Islet precursor cell (in vitro differentiated cells): ENCODE results near the gene ZHX3.

Experiments
- DNase-seq: peaks from one replicate; pipeline ENCODE4 v3.0.0-alpha.2; 2018

Gene ZHX3

DNA sequence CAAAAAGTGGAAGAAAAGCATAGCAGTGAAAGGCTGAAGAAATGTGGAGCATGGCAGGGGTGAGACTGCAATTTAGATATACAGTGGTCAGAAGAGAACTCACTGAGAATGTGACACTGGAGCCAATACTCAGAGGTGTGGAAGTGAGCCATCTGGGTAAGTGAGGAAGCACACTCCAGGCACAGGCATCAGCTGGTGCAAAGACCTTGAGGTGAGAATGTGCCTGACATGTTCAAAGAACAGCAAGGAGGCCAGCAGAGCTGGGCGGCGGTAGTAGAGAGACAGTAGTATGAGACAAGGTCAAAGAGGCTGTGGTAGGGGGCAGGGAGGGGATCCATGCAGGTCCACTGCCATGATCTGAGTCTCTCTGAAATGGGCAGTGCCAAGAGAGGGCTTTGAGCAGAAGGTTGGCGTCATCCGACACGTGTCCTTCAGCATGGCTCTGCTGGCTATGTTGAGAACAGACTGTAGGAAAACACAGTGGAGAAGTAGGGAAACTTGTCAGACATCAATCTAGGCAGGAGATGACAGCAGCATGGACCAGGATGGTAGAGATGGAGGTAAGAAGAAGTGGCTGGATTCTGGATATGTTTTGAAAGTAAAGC, 95.8 kb downstream of the ZHX3 start:
- no peak for DNase-seq

DNA sequence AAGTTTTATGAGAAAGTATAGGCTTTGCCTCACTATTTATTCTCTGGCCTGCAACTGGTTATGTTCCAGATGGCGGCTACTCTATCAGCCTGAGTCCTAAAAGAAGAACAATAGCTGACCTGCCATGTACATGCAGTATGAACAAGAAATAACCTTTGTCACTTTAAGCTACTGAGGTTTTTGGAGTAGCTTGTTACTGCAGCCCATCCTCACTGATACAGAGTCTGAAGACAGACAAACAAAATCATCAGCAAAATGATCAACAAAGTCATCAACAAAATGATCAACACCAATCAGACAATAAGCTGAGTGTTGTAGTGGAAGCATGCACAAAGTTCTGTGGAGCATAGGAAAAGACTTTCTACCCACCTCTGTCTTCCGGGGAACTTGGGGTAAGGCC, 97.7 kb downstream of the ZHX3 start:
- DNase-seq = no peak

DNA sequence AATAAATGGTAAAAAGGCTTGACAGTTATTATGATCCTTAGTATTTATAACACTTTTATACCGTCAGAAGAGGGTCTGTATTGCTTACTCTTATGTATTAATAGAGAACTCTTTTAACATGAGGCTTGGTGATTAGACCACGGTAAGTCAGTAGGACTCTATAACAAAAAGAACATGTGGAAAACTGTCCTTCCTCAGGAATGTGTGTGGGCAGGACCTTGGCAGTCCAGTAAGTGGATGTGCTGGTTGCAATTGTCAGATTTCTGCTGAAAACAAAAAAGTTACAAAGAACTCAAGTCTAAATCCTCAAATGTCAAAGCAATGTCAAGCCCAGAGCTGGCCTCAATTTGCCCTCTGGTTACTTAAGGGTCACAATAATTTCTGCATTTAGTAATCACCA, 99.1 kb downstream of the ZHX3 start:
- DNase-seq = no peak

DNA sequence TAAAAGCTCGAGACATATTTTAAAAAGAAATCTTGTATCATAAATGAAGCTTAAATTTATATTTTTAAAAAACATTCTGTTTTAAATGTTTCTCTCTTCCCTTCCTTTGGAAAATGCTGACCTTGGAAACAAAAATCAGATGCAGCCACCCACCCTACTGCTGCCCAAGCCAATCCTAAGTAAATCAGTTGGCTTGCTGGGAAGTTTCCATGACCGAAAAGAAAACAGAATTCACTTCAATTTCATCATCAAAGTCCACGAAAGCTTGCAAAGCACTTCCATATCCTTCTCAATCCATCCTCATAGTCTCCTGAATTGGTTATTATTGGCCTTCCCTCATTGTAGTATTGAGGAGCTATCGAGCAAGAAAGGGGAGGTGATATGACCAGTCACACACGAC, 100.1 kb downstream of the ZHX3 start:
- no peak for DNase-seq

DNA sequence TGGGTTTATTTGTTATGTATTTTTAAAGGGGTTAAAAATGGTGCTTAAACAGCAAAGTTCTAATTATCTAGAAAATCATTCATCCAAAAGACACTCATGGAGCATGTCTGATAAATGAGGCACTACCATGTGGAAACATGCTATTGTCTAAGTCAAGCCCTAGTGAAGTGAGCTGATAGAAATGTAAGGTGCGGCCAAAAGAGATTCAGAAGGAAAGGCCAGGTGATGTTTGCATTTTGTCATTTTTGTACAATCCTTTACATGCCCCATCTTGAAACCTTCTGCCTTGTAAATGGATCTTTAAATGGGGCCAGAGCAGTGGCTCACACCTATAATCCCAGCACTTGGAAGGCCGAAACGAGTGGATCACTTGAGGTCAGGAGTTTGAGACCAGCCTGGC, 102.9 kb downstream of the ZHX3 start:
- DNase-seq = no peak

DNA sequence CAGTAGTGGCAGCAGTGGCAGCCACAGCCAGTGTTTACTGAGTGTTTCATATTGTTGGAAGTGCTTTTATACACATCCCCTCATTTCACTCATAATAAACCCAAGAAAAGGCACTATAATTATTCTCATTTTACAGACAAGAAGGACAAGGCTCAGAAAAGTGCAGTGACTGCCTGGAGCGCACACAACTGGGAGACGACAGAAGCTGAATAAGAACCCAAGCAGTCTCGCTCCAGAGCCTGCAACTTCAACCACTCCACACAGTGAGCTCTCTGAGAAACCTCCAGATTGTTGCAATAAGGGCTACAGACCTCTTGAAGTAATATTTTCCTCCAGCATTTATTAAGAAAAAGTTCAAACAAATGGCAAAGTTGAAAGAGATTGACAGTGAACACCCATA, 103.3 kb downstream of the ZHX3 start:
- DNase-seq = no peak

DNA sequence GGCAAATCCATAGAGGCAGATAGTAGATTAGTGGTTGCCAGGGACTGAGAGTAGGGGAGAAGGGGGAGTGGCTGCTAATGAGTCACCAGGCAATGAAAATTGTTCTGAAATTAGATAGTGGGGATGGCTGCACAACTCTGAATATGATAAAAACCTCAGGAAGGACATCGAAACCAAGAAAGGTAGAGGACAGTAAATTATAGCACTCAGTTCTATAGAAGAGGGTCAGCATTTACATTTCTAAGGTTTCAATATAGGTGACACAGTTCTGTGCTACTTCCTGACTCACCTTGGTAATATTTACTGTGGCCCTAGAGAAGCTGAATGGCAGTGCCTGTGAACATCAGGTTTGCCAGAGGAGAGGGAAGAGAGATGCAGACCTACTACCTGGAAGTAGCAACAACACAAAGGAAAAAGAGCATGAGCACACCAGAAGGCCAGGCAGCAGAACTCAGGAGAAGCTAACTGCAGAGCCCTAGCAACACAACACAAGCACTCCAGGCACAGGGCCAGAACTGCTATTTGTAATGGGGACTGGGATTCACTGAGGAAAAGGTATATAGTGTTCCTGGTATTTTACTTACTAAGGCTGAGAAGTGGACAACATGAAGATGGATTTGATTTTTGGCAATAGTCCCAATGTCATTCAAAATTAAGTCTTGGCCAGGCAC, 104.2 kb downstream of the ZHX3 start:
- DNase-seq = no peak

DNA sequence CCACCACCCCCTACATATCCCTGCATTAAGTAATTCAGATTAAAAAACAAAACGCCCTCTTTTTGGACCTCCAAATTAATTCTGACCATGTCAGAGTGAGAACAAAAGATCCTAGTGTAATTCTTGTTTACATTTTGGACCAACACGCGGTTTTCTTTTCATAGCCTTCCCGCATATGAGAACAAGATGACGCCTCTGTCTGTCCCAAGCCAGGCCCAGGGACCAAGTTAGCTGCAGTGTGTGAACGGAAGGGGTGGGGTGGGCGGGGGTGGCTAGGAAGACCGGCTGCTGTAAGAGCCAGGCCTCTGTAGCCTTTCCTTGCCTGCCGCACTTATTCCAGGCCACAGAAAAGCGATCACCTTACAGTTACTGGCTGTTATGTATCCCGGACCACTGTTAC, 112.2 kb downstream of the ZHX3 start:
- DNase-seq = no peak

DNA sequence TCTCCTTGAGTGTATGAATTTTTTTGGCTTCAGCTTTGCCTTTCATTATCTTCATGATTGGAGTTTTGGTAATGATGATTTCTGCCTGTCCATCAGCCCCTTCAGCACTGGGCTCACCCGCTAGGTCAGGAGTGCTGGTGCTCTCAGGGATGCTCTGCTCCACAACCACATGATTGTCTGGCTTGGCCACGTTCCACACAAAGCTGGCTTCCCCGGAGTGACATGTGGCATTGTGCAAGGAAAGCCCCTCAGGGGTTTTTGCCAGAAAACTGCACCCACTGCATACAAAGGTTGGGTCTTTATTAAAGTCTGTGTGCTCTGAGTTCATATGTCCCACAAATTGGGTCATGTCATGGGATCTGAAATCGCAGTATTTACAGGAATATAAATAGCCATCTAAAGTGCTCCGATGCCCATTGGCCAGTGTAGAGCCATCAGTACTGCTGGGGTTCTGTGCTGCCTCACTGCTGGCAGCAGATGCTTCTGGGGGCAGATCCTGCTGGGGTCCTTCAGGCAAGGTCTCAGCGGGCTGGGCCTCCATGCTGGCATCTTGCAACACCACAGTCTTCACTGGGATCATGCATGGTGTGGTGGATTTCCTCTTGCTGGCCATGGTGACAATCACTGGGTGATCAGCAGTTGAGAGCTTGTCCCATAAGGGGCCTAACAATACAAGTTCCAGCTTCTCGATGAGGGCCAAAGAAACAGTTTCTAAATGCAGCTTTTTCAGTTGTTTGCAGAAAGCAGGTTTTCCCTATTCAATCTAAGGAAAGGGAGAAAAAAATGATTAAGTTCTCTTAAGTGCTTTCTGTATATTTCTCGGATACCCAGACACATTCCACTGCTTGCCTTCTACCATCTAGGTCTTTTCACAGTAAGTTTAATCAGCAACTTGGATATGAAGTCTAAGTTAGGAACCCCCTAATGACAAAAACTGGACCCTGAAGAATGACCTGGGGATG, 112.9 kb downstream of the ZHX3 start:
- no peak for DNase-seq

DNA sequence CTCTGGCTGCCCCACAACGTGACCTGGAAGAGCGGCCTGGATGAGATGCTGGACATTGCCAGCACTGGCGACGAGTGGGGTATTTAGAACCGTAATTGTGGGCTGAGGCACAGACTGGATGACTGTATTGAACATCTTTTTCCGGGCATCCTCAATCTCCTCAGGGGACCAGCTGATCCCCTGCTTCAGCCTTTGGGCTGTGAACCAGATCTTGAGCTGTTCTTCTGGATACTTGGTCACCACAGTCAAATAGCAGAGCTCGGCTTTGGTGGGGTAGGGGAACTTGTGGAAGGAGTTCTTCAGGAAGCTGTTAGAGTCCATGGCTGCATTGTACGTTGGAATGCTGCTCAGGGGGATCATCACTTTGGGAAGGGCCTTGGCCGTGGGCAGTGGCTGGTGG, 113.9 kb downstream of the ZHX3 start:
- DNase-seq = no peak

DNA sequence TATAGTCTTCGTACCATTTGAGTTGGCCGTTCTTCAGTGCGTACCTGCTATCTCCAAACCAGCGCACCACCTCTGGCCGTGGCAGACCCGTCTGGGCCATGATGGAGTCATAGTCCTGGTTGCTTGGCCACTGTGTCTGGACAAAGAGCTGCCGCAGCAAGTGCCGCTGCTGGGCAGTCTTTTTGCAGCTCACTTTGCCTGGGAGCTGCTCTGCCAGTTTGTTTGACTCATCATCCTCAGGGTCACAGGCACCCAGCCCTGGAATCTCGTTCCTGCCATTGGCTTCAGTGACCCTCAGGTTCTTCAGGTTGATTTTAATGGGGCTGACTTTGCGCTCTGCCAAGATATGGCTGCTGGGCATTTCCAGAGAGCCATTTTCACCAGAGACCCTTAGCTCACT, 115.1 kb downstream of the ZHX3 start:
- DNase-seq = no peak

DNA sequence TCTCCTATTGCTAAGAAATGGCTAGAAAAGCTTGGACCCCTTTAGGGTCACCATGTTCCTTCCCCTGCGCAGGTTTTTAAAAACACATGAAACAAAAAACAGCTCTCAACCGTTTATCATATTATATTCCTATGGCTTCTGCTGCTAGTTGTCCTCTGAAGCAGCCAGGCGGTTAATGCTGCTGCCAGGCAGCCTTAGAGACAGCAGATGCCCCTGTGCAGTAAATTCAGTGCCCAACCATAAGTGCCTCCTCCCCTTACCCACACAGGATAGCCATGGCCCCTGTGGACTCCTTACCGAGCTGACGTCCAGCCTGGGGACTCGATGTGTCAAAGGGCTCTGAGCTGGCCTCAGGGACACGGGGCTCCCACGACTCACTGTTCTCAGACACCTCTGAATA, 115.8 kb downstream of the ZHX3 start:
- DNase-seq = no peak

DNA sequence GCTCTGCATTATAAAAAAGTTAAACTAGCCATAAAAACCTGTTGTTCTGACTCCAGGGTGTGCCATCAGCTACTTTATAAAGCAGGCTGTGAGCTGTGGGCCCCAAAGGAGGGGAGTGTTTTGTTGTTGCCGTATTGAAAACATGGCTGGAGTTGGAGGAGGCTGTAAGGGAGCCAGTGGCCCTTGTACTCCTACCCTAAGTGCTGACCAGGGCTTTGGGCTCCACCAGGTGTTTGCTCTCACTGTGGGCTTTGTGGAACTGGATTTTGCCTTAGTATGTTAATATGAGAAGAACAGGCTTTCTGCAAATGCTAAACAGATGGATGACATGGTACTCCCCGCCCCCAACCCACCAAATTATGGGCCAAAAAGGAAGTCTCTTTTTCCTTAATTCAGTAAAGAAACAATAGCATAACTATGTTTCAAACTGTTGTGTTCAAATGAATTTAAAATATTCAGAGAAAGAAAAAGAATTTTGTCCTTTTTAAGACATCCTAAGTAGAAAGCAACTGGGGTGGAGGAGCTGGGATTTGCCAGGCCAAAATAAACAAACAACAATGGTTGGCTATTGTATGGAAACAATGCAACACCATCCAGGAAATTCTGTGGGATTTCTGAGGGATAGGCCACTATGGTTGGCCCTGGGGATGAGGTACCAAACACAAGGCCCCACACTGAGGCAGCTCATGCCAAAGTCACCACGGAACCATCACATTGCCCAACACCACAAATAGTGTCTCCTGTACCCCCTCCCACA, 116.9 kb downstream of the ZHX3 start:
- no peak for DNase-seq

DNA sequence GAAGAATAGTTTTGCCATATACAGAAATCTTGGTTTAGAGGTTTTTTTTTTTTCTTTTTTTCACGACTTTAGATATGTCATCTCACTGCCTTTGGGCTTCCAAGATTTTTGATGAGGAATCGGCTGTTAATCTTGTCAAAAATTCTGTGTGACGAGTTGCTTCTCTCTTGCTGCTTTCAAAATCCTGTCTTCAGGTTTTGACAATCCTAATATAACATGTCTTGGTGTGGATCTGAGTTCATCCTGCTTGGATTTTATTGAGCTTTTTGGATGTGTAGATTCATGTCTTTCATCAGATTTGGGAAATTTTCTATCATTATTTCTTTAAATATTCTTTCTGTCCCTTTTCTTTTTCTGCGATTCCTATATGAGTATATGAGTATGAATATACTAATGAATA, 119.1 kb downstream of the ZHX3 start:
- DNase-seq = no peak

DNA sequence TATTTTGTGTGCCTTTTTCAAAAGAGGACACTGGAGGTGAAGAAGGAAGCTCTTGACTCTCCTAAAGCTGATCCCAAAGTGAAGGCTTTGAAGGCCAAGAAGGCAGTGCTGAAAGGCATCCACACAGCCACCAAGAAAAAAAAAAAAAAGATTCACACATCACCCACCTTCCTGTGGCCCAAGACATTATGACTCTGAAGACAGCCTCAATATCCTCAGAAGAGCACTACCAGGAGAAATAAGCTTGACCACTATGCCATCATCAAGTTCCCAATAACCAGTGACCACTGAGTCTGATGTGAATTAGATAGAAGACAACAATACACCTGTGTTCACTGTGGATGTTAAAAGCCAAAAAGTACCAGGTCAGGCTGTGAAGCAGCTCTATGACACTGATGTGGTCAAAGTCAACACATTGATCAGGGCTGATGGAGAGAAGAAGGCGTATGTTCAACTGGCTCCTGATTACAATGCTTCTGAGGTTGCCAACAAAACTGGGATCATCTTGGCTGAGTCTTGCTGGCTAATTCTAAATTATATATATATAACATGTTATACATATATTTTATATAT, 120.8 kb downstream of the ZHX3 start:
- DNase-seq = no peak

DNA sequence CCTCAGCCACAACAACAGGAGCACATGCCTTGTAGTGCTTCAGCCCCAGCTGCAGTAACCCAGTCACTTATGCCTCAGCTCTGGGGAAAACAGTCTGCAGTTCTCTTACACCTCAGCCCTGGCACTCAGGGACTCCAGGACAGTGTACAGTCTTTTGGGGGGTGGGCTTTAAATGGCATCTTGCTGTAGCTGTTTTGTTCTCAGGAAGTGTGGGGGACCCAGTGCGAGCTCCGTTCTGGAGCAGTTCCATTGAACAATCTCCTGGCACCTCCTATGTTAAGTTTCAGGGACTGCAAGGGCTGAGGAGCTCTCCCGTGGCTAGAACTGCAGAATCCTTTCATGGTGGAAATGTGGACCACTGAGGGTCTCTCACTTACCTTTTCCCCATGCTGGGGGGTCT, 125.0 kb downstream of the ZHX3 start:
- no peak for DNase-seq

DNA sequence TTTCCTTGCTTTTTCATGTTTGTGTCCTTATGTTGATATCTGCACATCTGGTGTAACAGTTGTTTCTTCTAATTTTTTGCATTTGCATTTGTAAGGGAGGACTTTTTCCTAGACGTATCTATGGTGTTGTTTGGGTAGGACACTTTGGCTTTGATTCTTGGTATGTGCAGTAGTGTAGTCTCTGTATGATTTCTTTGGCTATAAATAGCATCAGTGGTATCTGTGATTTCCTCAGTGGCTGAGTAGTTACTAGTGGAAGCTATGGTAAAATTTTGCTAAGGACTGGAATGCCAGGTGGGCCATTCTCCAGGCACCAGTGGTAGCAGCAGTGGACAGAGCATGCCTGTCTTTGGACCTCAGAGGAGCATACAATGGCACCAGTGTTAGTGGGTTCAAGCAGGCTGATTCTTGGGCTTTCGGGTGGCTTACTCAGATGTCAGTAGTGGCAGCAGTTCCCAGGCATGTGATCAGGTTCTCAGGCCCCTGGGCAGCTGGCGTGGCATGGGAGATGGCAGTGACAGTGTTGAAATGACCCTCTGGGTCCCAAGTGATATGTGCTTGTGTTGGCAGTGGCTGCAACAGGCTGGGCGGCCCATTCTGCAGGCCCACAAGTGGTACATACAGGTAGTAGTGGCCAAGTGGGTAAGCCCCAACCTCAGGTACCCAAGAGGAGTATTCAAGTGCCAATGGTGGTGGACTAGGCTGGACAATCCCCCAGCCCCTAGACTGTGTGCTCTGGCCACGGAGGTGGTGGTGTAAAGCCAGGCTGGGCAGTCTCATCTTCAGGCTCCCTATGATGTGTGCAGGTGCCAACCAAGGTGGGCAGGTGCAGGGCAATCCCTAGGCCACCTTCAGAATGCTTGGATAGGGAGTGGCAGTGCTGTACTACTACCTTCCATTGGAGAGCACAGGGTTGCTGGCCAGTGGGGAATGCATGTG, 125.7 kb downstream of the ZHX3 start:
- DNase-seq = no peak

DNA sequence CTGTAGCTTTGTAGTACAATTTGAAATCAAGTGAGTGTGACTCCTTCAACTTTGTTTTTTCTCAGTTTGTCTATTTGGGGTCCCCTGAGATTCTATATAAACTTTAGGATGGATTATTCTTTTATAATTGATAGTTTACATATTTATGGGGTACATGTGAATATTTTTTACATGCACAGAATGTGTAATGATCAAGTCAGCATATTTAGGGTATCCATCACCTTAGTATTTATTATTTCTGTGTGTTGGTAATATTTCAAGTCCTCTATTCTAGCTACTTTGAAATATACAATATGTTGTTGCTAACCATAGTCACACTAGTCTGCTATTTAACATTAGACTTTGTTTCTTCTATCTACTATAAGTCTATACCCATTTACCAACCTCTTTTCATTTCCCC, 129.9 kb downstream of the ZHX3 start:
- no peak for DNase-seq

DNA sequence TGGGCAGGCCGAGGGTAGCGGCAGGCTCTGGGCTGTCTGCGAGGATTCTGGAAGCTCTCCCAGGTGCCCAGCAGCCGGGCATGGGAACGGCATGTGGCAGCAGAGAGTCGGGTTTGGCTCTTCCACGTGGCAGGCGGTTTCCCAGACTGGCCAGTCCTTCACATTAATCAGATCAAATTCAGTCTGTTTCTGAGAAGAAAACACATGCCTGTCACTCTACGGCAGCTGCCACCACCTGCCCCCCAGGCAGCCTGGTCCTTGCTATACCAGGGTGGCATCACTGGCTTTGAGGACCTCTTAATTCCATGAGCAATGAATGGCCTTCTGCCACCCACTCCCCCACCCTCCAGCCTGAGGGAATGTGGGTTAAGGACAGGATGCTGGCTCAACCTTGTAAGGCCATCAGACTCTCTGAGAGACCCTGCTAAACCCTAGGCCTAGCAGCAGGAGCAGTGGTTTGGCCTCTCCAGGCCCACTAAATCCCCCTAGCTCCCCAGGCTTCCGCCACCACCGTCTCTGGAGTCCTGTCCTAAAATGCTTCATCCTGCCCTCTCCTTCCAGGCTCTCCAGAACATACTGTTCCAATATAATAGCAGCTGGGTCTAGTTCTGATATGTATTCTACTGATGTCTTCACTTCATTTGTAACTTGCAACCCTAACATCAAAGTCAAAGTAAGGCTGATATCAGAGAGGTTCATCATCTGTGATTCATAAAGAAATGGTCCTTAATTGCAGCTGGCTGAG, 132.3 kb downstream of the ZHX3 start:
- DNase-seq = peak; percentile 45

DNA sequence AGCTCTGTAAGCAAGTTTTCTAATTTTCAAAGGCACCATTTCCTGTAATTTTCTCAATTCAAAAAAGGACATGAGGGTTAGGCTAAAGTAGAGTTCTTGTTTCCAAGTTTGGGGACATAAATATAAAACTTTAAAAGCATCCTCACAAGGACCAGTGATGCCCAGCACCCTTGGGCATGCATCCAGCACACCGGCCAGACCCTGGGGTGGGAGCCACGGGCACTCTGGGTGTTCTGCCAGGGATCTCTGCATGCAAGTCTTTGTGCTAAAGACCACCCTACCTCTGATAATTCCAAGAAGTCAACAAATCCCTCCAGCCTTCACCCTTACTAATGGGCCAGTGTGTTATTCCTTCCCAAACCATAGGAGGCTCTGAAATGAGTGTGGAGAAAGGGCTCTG, 133.7 kb downstream of the ZHX3 start:
- DNase-seq = peak; percentile 28

DNA sequence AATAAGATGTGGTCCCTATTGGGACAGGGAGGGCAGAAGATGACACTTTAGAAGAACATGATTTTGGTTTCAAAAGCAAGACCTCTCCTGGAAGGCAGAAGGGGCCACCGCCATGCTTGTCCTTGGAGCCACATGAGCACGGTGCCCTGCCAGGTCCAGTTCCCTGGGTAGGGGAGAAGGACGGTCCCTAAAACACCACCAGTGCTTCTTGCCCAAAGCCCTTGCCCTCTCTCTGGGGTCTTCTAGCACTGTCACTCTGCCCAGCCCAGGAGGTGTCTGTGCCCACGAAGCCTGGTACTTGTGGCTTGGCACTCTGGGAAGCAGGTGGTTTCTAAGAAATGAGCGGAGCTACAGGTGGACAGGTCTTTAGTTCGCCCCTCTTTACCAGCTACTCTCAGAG, 134.1 kb downstream of the ZHX3 start:
- DNase-seq = peak; percentile 36
